HUES48 (cell line): ENCODE data around the gene TBL1X.
"Not testable (repeated sequence)": the region's sequence is repeated elsewhere in the genome, so short reads cannot be mapped to it uniquely, and the experiment has no call there.

Source experiments
- H3K27ac ChIP-seq: one replicate; pipeline ENCODE4 v1.7.0; 2013; ENCODE audit warnings: low read depth, low read length, inconsistent platforms
- H3K27me3 ChIP-seq: 2 replicates; pipeline ENCODE4 v1.6.1; 2013; ENCODE audit warnings: mild to moderate bottlenecking, low read length; ENCODE audit not compliant: control insufficient read depth, insufficient read depth
- H3K36me3 ChIP-seq: 2 replicates; pipeline ENCODE4 v1.6.1; 2013; ENCODE audit warnings: low read length; ENCODE audit not compliant: control insufficient read depth, insufficient read depth
- H3K4me1 ChIP-seq: 2 replicates; pipeline ENCODE4 v1.6.1; 2013; ENCODE audit warnings: mild to moderate bottlenecking, low read length; ENCODE audit not compliant: control insufficient read depth, insufficient read depth
- H3K4me3 ChIP-seq: 2 replicates; pipeline ENCODE4 v1.5.1; 2013; ENCODE audit warnings: mild to moderate bottlenecking, low read depth, low read length
- H3K9ac ChIP-seq: 2 replicates; pipeline ENCODE4 v1.6.1; 2013; ENCODE audit warnings: mild to moderate bottlenecking, low read depth, low read length, moderate library complexity
- H3K9me3 ChIP-seq: 2 replicates; pipeline ENCODE4 v1.6.1; 2013; ENCODE audit warnings: low read length; ENCODE audit not compliant: control insufficient read depth, insufficient read depth

Gene TBL1X

DNA sequence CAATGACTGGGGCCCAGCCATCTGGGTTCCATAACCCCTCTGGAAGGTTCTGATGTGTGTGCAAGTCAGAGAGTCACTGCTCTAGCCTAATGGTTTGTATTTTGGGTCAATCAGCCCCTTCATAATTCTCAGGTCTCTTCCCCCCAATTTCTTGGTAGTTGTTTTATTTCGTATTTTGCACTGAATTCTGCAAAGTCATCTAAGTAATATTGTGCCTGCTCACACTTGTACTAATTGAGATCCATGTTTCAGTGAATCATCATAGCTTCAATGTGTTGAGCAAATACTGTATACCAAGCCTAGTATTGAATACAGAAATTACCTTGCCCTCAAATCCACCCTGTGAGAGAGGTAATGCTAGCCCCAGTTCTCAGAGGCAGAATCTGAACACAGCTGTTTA, 28.0 kb upstream of the TBL1X start:
- Histone ChIP-seq H3K4me1 (0 out of 2 replicates have a peak, but pooled peaks cover 10% of the 10 kb centered on the region), H3K4me3 (no peak overlapping the region), H3K27me3 (no peaks in the 10 kb centered on the region), H3K27ac (no peak overlapping the region), H3K9ac (no peak overlapping the region), H3K36me3 (no peaks in the 10 kb centered on the region), H3K9me3 (no peaks in the 10 kb centered on the region)

DNA sequence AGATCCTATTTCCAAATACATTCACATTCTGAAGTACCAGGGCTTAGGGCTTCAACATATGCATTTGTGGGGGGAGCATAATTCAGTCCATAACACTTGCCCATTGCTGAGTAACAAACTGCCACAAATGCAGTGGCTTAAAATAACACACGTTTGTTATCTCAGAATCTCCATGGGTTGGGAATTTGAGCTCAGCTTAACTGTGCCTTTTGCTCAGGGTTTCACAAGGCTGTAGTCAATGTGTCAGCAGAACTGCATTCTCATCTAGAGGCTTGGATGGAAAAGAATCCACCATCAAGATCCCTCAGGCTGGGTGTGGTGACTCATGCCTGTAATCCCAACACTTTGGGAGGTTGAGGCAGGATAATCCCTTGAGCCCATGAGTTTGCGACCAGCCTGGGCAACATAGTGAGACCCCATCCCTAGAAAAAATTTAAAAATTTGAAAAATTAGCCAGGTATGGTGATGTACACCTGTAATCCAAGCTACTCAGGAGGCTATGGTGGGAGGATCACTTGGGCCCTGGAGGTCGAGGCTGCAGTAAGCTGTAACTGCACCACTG, 25.8 kb upstream of the TBL1X start:
- H3K27me3 ChIP-seq, result no peaks in the 10 kb centered on the region
- H3K9ac ChIP-seq, result no peak overlapping the region
- no peaks in the 10 kb centered on the region for H3K36me3 ChIP-seq
- no peak overlapping the region for H3K27ac ChIP-seq
- no peak overlapping the region for H3K4me3 ChIP-seq
- H3K4me1 ChIP-seq, result 0 out of 2 replicates have a peak, but pooled peaks cover 10% of the 10 kb centered on the region
- no peaks in the 10 kb centered on the region for H3K9me3 ChIP-seq

GRCh38 chrX:9440116-9440844, 24.6 kb upstream of the TBL1X start:
- Histone ChIP-seq H3K27me3 (no peaks in the 10 kb centered on the region), H3K9me3 (no peaks in the 10 kb centered on the region), H3K4me1 (0 out of 2 replicates have a peak, but pooled peaks cover 10% of the 10 kb centered on the region), H3K27ac (no peak overlapping the region), H3K4me3 (no peak overlapping the region), H3K36me3 (no peaks in the 10 kb centered on the region), H3K9ac (no peak overlapping the region)

DNA sequence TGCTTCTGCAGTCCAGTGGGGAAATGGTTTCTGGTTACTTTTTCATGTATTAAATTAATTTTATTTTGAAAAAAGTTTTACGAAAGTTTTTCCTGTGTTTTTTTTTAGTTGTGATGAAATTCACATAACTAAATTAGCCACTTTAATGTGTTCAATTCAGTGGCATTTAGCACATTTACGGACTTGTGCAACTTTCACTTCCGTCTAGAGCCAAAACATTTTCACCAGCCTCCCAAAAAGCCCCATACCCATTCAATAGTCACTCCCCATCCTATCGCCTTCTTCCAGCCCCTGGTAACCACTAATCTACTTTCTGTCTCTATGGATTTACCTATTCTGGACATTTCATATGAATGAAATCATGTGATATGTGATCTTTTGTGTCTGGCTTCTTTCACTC, 22.8 kb upstream of the TBL1X start:
- no peak overlapping the region for H3K27ac ChIP-seq

DNA sequence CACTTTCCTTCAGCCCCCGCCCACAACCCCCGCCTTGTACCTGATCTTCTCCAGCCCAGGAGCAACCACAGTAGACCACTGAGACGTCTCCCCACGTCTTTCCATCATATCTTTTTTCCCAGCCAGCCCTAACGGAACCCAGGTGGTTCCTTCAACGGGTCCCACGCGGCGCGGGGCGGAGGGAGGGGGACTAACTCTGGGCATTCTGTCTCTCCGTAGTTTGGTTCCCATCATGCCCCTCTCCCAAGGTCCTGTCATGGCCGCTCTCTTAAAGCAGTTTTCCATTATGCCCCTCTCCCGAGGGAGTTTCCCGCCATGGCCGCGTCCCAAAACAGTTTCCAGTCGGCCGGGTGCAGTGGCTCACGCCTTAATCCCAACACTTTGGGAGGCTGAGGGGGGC, 21.5 kb upstream of the TBL1X start:
- H3K36me3 ChIP-seq, result no peaks in the 10 kb centered on the region
- H3K9me3 ChIP-seq, result no peaks in the 10 kb centered on the region
- no peak overlapping the region for H3K9ac ChIP-seq
- H3K4me1 ChIP-seq, result 0 out of 2 replicates have a peak, but pooled peaks cover 6% of the 10 kb centered on the region
- no peaks in the 10 kb centered on the region for H3K27me3 ChIP-seq
- no peak overlapping the region for H3K27ac ChIP-seq
- no peak overlapping the region for H3K4me3 ChIP-seq

More for the DNA sequence above, 22.8 kb upstream of the TBL1X start:
- no peaks in the 10 kb centered on the region for H3K9me3 ChIP-seq
- H3K9ac ChIP-seq, result no peak overlapping the region
- no peaks in the 10 kb centered on the region for H3K36me3 ChIP-seq
- no peaks in the 10 kb centered on the region for H3K27me3 ChIP-seq
- 0 out of 2 replicates have a peak, but pooled peaks cover 10% of the 10 kb centered on the region for H3K4me1 ChIP-seq
- no peak overlapping the region for H3K4me3 ChIP-seq

GRCh38 chrX:9447906-9448305, 17.0 kb upstream of the TBL1X start:
- Histone ChIP-seq H3K27me3 (no peaks in the 10 kb centered on the region), H3K9me3 (no peaks in the 10 kb centered on the region), H3K27ac (no peak overlapping the region), H3K4me3 (no peak overlapping the region), H3K4me1 (no peaks in the 10 kb centered on the region), H3K36me3 (no peaks in the 10 kb centered on the region), H3K9ac (no peak overlapping the region)

GRCh38 chrX:9456250-9457074, 8.4 kb upstream of the TBL1X start:
- Histone ChIP-seq H3K36me3 (no peaks in the 10 kb centered on the region), H3K27ac (no peak overlapping the region), H3K4me1 (peaks cover 3% of the 10 kb centered on the region; the same call in 1 of the 2 replicates), H3K4me3 (no peak overlapping the region), H3K9me3 (no peaks in the 10 kb centered on the region), H3K27me3 (no peaks in the 10 kb centered on the region), H3K9ac (no peak overlapping the region)

GRCh38 chrX:9458034-9458433, 6.8 kb upstream of the TBL1X start:
- H3K4me1 ChIP-seq, result peaks cover 12% of the 10 kb centered on the region
- not testable (repeated sequence) for H3K36me3 ChIP-seq, H3K9ac ChIP-seq, H3K27ac ChIP-seq, H3K27me3 ChIP-seq, H3K9me3 ChIP-seq, H3K4me3 ChIP-seq

GRCh38 chrX:9458516-9459078, 6.3 kb upstream of the TBL1X start:
- H3K9ac ChIP-seq, result no peak overlapping the region
- H3K27me3 ChIP-seq, result no peaks in the 10 kb centered on the region
- no peak overlapping the region for H3K27ac ChIP-seq
- peaks cover 15% of the 10 kb centered on the region for H3K4me1 ChIP-seq
- H3K9me3 ChIP-seq, result no peaks in the 10 kb centered on the region
- H3K36me3 ChIP-seq, result no peaks in the 10 kb centered on the region
- H3K4me3 ChIP-seq, result no peak overlapping the region

- Histone ChIP-seq H3K27ac (no peak overlapping the region), H3K9me3 (no peaks in the 10 kb centered on the region), H3K4me3 (no peak overlapping the region), H3K9ac (no peak overlapping the region), H3K36me3 (no peaks in the 10 kb centered on the region), H3K4me1 (peaks cover 21% of the 10 kb centered on the region), H3K27me3 (no peaks in the 10 kb centered on the region)
These were observed 5.6 kb upstream of the TBL1X start for GRCh38 chrX:9459186-9459748.
